GM12891 (cell line): ENCODE measurements around the gene RGS3.

Experiments
- PAX5 ChIP-seq: IDR thresholded peaks from 2 replicates; pipeline ENCODE4 v1.6.1; 2011; ENCODE audit warnings: low read length, moderate library complexity, mild to moderate bottlenecking; ENCODE audit not compliant: insufficient read depth, severe bottlenecking
- POLR2A ChIP-seq: IDR thresholded peaks from 2 replicates; pipeline ENCODE4 v1.6.1; 2011; ENCODE audit warnings: low read depth, low read length, control low read depth
- POLR2AphosphoS5 ChIP-seq: IDR thresholded peaks from 2 replicates; pipeline ENCODE4 v1.6.1; 2011; ENCODE audit warnings: low read depth, low read length, control low read depth
- TAF1 ChIP-seq: IDR thresholded peaks from 2 replicates; pipeline ENCODE4 v1.6.1; 2011; ENCODE audit warnings: low read depth, low read length, control low read depth

- no peak for TF ChIP-seq POLR2A
- no peak for TF ChIP-seq PAX5
- no peak for TF ChIP-seq POLR2AphosphoS5
- TF ChIP-seq TAF1, result no peak
These were observed 1.6 kb upstream of the RGS3 start for GRCh38 chr9:113461943-113462342.
